Trophoblast cell (in vitro differentiated cells and primary cell): Measurements from ENCODE around the gene DBH.
A peak's percentile ranks its signal among the peaks of the same experiment; 100 is the strongest.

Experiments
- DNase-seq, 2 donors: peaks; one replicate each; pipeline ENCODE4 v3.0.0-alpha.2; 2016
- H2AFZ ChIP-seq: 2 replicates; pipeline ENCODE4 v1.6.1; 2013; ENCODE audit warnings: low read length, moderate library complexity, mild to moderate bottlenecking; ENCODE audit not compliant: insufficient read depth, poor library complexity
- H2AK5ac ChIP-seq: 2 replicates; pipeline ENCODE4 v1.6.1; 2013; ENCODE audit warnings: mild to moderate bottlenecking, low read length
- H2BK120ac ChIP-seq: 2 replicates; pipeline ENCODE4 v1.6.1; 2013; ENCODE audit warnings: low read length, mild to moderate bottlenecking, moderate library complexity; ENCODE audit not compliant: insufficient read depth, poor library complexity
- H2BK12ac ChIP-seq: 2 replicates; pipeline ENCODE4 v1.6.1; 2013; ENCODE audit warnings: mild to moderate bottlenecking, low read length, moderate library complexity
- H2BK5ac ChIP-seq: 2 replicates; pipeline ENCODE4 v1.6.1; 2013; ENCODE audit warnings: low read length, low read depth, moderate library complexity, mild to moderate bottlenecking; ENCODE audit not compliant: poor library complexity
- H3K14ac ChIP-seq: 2 replicates; pipeline ENCODE4 v1.6.1; 2013; ENCODE audit warnings: mild to moderate bottlenecking, low read length
- H3K18ac ChIP-seq: 2 replicates; pipeline ENCODE4 v1.6.1; 2013; ENCODE audit warnings: mild to moderate bottlenecking, low read length
- H3K23ac ChIP-seq: 2 replicates; pipeline ENCODE4 v1.6.1; 2013; ENCODE audit warnings: low read length
- H3K27ac ChIP-seq: 2 replicates; pipeline ENCODE4 v1.5.1; 2013; ENCODE audit warnings: low read depth, mild to moderate bottlenecking, inconsistent platforms, low read length, moderate library complexity
- H3K27me3 ChIP-seq: 2 replicates; pipeline ENCODE4 v1.6.1; 2013; ENCODE audit warnings: inconsistent platforms, mild to moderate bottlenecking, low read length, moderate library complexity; ENCODE audit not compliant: insufficient read depth
- H3K36me3 ChIP-seq, 2 experiments: 1 replicate in 1 of 2; 2 replicates in 1 of 2; pipeline ENCODE4 v1.6.1; 2013; ENCODE audit warnings: low read length in 2 of 2, mild to moderate bottlenecking in 2 of 2, moderate library complexity in 1 of 2; ENCODE audit not compliant: insufficient read depth in 2 of 2, control insufficient read depth in 1 of 2
- H3K4ac ChIP-seq: 2 replicates; pipeline ENCODE4 v1.6.1; 2013; ENCODE audit warnings: low read depth, mild to moderate bottlenecking, low read length, moderate library complexity
- H3K4me1 ChIP-seq, 2 experiments: 1 replicate in 1 of 2; 2 replicates in 1 of 2; pipeline ENCODE4 v1.6.1; 2013; ENCODE audit warnings: low read length in 2 of 2, mild to moderate bottlenecking in 2 of 2, moderate library complexity in 1 of 2; ENCODE audit not compliant: insufficient read depth in 2 of 2, control insufficient read depth in 1 of 2
- H3K4me2 ChIP-seq: 2 replicates; pipeline ENCODE4 v1.6.1; 2013; ENCODE audit warnings: inconsistent platforms, mild to moderate bottlenecking, low read length, moderate library complexity
- H3K4me3 ChIP-seq: 2 replicates; pipeline ENCODE4 v1.5.1; 2013; ENCODE audit warnings: mild to moderate bottlenecking, low read depth, low read length, inconsistent platforms
- H3K79me1 ChIP-seq: one replicate; pipeline ENCODE4 v1.6.1; 2013; ENCODE audit warnings: low read length
- H3K79me2 ChIP-seq: 2 replicates; pipeline ENCODE4 v1.6.1; 2013; ENCODE audit warnings: low read length, mild to moderate bottlenecking; ENCODE audit not compliant: control insufficient read depth, insufficient read depth, poor library complexity
- H3K9ac ChIP-seq: 2 replicates; pipeline ENCODE4 v1.6.1; 2013; ENCODE audit warnings: mild to moderate bottlenecking, low read length
- H3K9me3 ChIP-seq: 2 replicates; pipeline ENCODE4 v1.6.1; 2013; ENCODE audit warnings: low read depth, mild to moderate bottlenecking, control low read depth, inconsistent platforms, low read length; ENCODE audit not compliant: insufficient read depth
- H4K12ac ChIP-seq: 2 replicates; pipeline ENCODE4 v1.6.1; 2013; ENCODE audit warnings: low read depth, mild to moderate bottlenecking, low read length, moderate library complexity
- H4K8ac ChIP-seq: 2 replicates; pipeline ENCODE4 v1.6.1; 2013; ENCODE audit warnings: low read depth, mild to moderate bottlenecking, low read length, moderate library complexity
- H4K91ac ChIP-seq: one replicate; pipeline ENCODE4 v1.6.1; 2013; ENCODE audit warnings: low read depth, mild to moderate bottlenecking, low read length, moderate library complexity
- WGBS: extraction: QIAGEN DNeasy Blood & Tissue Kit; methylation state at CpG from one replicate; pipeline ENCODE4 v1.1.7; 2013; ENCODE audit warnings: missing lambda C conversion rate; ENCODE audit not compliant: insufficient read length, insufficient coverage; ENCODE audit errors: extremely low coverage; 5-methylcytosine and 5-hydroxymethylcytosine counted together

The DBH gene

GRCh38 chr9:133654736-133655657, 18.8 kb downstream of the DBH start:
- H3K4me2 ChIP-seq, result no peak overlapping the region
- DNase-seq, result no peak
- no peak overlapping the region for H3K14ac ChIP-seq
- H2AK5ac ChIP-seq, result no peak overlapping the region
- no peak overlapping the region for H2AFZ ChIP-seq
- no peak overlapping the region for H3K18ac ChIP-seq
- peaks cover 3% of the 10 kb centered on the region for H3K27me3 ChIP-seq
- WGBS, result no CpG with 5 or more reads among the region's 38 CpGs
- H3K79me2 ChIP-seq, result no peaks in the 10 kb centered on the region
- H4K12ac ChIP-seq, result no peak overlapping the region
- no peak overlapping the region for H4K8ac ChIP-seq
- no peaks in the 10 kb centered on the region for H3K79me1 ChIP-seq
- no peak overlapping the region for H4K91ac ChIP-seq
- no peak overlapping the region for H3K4me3 ChIP-seq
- H3K9ac ChIP-seq, result no peak overlapping the region
- H2BK12ac ChIP-seq, result no peak overlapping the region
- H2BK5ac ChIP-seq, result no peak overlapping the region
- H3K36me3 ChIP-seq, result no peaks in the 10 kb centered on the region
- peaks cover 2% of the 10 kb centered on the region for H3K9me3 ChIP-seq
- peaks cover 0 to 4% of the 10 kb centered on the region in 2 experiments for H3K4me1 ChIP-seq
- no peak overlapping the region for H3K27ac ChIP-seq
- no peak overlapping the region for H3K23ac ChIP-seq
- no peak overlapping the region for H3K4ac ChIP-seq
- H2BK120ac ChIP-seq, result no peak overlapping the region

GRCh38 chr9:133655701-133656100, 19.5 kb downstream of the DBH start:
- Histone ChIP-seq H4K91ac (no peak overlapping the region), H3K79me2 (no peaks in the 10 kb centered on the region), H3K4me2 (no peak overlapping the region), H3K4me3 (no peak overlapping the region), H3K23ac (no peak overlapping the region), H4K8ac (no peak overlapping the region), H2AFZ (no peak overlapping the region), H3K27me3 (peaks cover 3% of the 10 kb centered on the region), H3K9ac (no peak overlapping the region), H3K18ac (no peak overlapping the region), H3K27ac (no peak overlapping the region), H3K14ac (no peak overlapping the region), H2BK12ac (no peak overlapping the region), H3K36me3 (no peaks in the 10 kb centered on the region), H3K4ac (no peak overlapping the region), H3K9me3 (peaks cover 2% of the 10 kb centered on the region), H3K4me1 (peaks cover 0 to 4% of the 10 kb centered on the region in 2 experiments), H2AK5ac (no peak overlapping the region), H4K12ac (no peak overlapping the region), H2BK120ac (no peak overlapping the region), H2BK5ac (no peak overlapping the region), H3K79me1 (no peaks in the 10 kb centered on the region)
- no peak for DNase-seq
- no CpG with 5 or more reads among the region's 14 CpGs for WGBS

- no peak overlapping the region for H4K12ac ChIP-seq
- H3K36me3 ChIP-seq, result no peaks in the 10 kb centered on the region
- no peak overlapping the region for H3K23ac ChIP-seq
- H3K79me1 ChIP-seq, result no peaks in the 10 kb centered on the region
- H2BK120ac ChIP-seq, result no peak overlapping the region
- H4K91ac ChIP-seq, result no peak overlapping the region
- no peak overlapping the region for H3K4me2 ChIP-seq
- no peak overlapping the region for H3K14ac ChIP-seq
- peaks cover 2% of the 10 kb centered on the region for H3K9me3 ChIP-seq
- H3K4me1 ChIP-seq, result peaks cover 0 to 4% of the 10 kb centered on the region in 2 experiments
- DNase-seq, result no peak
- no peak overlapping the region for H3K27ac ChIP-seq
- peak overlapping the region; percentile 30 for H3K4me3 ChIP-seq
- H4K8ac ChIP-seq, result no peak overlapping the region
- no peak overlapping the region for H2BK12ac ChIP-seq
- no peak overlapping the region for H3K18ac ChIP-seq
- H3K4ac ChIP-seq, result no peak overlapping the region
- H3K9ac ChIP-seq, result no peak overlapping the region
- no peak overlapping the region for H2AK5ac ChIP-seq
- no peak overlapping the region for H2BK5ac ChIP-seq
- no peak overlapping the region for H2AFZ ChIP-seq
- H3K27me3 ChIP-seq, result peaks cover 3% of the 10 kb centered on the region
- no CpG with 5 or more reads among the region's 36 CpGs for WGBS
- no peaks in the 10 kb centered on the region for H3K79me2 ChIP-seq
Observed at GRCh38 chr9:133656211-133657119, 20.3 kb downstream of the DBH start.

- Histone ChIP-seq H3K27me3 (peaks cover 3% of the 10 kb centered on the region), H3K4me1 (peaks cover 0 to 4% of the 10 kb centered on the region in 2 experiments), H3K23ac (no peak overlapping the region), H3K79me1 (no peaks in the 10 kb centered on the region), H2BK12ac (no peak overlapping the region), H2BK120ac (no peak overlapping the region), H3K14ac (no peak overlapping the region), H3K9me3 (peaks cover 2% of the 10 kb centered on the region), H2AK5ac (no peak overlapping the region), H3K27ac (no peak overlapping the region), H3K9ac (no peak overlapping the region), H3K18ac (no peak overlapping the region), H3K4me2 (no peak overlapping the region), H3K4ac (no peak overlapping the region), H3K4me3 (no peak overlapping the region), H3K36me3 (no peaks in the 10 kb centered on the region), H2AFZ (no peak overlapping the region), H2BK5ac (no peak overlapping the region), H4K8ac (no peak overlapping the region), H4K12ac (no peak overlapping the region), H3K79me2 (no peaks in the 10 kb centered on the region), H4K91ac (no peak overlapping the region)
- no peak for DNase-seq
- no CpG with 5 or more reads among the region's 13 CpGs for WGBS
Observed at GRCh38 chr9:133657120-133657661, 21.0 kb downstream of the DBH start.
